HG03565 (cell line): ENCODE results near the gene TRAF3IP1.
"Not testable (repeated sequence)": the region's sequence is repeated elsewhere in the genome, so short reads cannot be mapped to it uniquely, and the experiment has no call there.

Experiments used
- ATAC-seq: cut with Tn5 transposase; IDR thresholded peaks from one replicate; pipeline ENCODE4 v1.9.1; 2021; ENCODE audit warnings: mild to moderate bottlenecking, moderate library complexity; ENCODE audit not compliant: unreplicated experiment

TRAF3IP1 gene

DNA sequence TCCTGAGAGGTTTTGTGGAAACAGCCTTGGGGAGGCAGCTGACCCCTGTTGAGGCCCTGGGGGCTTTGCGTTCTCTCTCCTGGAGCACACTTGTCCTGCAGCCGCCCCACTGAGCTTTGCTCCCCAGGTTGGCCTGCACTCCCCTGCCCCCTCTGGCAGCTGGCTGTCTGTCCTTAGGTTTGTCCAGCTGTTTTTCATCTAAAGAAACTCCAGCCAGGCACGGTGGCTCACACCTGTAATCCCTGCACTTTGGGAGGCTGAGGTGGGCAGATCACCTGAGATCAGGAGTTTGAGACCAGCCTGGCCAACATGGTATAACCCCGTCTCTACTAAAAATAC lies 84.9 kb downstream of the TRAF3IP1 start:
- ATAC-seq: not testable (repeated sequence)

GRCh38 chr2:238406221-238406997 lies 86.1 kb downstream of the TRAF3IP1 start:
- no peak for ATAC-seq

GRCh38 chr2:238406998-238407285 lies 86.6 kb downstream of the TRAF3IP1 start:
- no peak for ATAC-seq

GRCh38 chr2:238407566-238407965 lies 87.2 kb downstream of the TRAF3IP1 start:
- ATAC-seq: no peak

- no peak for ATAC-seq
These were observed 88.5 kb downstream of the TRAF3IP1 start for GRCh38 chr2:238408615-238409340.

- no peak for ATAC-seq
These were observed 89.3 kb downstream of the TRAF3IP1 start for GRCh38 chr2:238409341-238410199.

- no peak for ATAC-seq
These were observed 91.9 kb downstream of the TRAF3IP1 start for GRCh38 chr2:238412067-238412767.

- ATAC-seq: no peak
These were observed 93.0 kb downstream of the TRAF3IP1 start for GRCh38 chr2:238413368-238413767.

- ATAC-seq: no peak
These were observed 94.9 kb downstream of the TRAF3IP1 start for GRCh38 chr2:238415036-238415764.

- ATAC-seq: no peak
These were observed 95.6 kb downstream of the TRAF3IP1 start for GRCh38 chr2:238415893-238416292.

DNA sequence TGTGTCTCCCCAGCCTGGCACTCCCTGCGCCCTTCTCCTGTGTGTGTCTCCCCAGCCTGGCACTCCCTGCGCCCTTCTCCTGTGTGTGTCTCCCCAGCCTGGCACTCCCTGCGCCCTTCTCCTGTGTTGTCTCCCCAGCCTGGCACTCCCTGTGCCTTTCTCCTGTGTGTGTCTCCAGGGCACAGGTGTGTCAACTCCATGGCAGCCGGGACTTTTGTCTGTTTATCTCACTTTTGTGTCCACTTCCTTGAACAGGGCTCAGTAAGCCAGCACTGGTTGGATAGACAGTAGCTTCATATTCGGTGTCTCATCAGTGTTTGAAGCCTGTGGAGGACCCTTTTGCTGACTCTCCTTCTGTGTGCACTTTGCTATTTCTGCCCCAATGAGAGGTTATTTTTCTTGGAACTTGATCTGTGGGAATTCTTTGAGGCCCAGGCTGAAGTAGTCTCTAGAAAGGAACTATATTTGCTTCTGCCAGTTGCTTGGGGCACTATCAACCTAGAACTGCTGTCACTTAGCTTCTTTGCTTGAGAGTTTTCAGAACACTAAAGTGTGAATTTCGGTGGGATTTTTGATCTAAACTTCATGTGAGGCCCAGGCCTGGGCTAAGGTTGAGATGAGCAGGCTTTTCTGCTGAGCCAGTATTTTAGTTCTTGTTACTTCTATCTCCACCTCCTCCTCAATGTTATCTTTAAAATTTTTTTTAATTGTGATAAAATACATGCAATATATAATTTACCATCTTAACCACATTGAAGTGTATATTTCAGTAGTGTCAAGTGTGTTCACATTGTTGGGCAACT lies 98.1 kb downstream of the TRAF3IP1 start:
- no peak for ATAC-seq

DNA sequence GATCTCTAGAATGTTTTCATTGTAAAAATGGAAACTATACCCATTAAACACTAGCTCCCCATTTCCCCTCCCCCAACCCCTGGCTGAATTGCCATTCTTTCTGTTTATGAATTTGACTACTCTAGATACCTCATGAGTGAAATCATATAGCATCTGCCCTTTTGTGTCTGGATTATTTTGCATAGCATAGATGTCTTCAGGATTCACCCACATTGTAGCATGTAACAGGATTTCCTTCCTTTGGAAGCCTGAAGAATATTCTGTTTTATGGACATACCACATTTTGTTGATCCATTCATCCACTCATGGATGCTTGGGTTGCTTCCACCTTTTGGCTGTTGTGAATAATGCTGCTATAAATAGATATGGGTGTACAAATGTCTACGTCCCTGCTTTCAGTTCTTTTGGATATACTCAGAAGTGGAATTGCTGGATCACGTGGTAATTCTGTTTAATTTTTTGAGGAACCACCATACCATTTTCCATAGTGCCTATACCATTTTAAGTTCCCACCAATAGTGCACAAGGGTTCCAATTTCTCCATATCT lies 98.8 kb downstream of the TRAF3IP1 start:
- ATAC-seq: no peak

GRCh38 chr2:238420442-238420841 lies 100.1 kb downstream of the TRAF3IP1 start:
- no peak for ATAC-seq

- no peak for ATAC-seq
These were observed 100.8 kb downstream of the TRAF3IP1 start for GRCh38 chr2:238420878-238421694.

DNA sequence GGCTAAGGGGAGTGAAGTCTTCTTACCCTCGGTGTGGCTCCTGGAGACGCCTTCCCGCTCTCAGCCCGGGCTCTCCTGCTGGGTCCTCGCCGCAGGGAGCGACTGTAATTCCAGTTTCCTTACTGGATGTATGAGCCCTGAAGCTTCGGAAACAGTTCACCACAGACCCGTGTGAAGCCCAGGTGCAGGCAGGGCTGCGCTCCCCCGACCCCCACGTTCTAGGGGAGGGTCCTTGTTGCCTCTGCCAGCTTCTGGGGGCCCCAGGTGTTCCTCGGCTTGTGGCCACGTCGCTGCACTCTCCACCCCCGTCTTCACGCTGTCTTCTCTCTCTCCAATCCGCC lies 101.3 kb downstream of the TRAF3IP1 start:
- ATAC-seq: no peak

GRCh38 chr2:238422285-238422684 lies 102.0 kb downstream of the TRAF3IP1 start:
- ATAC-seq: no peak

GRCh38 chr2:238422940-238423339 lies 102.6 kb downstream of the TRAF3IP1 start:
- ATAC-seq: no peak

GRCh38 chr2:238423561-238424312 lies 103.4 kb downstream of the TRAF3IP1 start:
- ATAC-seq: no peak
